ENCODE data around the gene CDRT15.
"Not testable (repeated sequence)": the region's sequence is repeated elsewhere in the genome, so short reads cannot be mapped to it uniquely, and the experiment has no call there.

DNA sequence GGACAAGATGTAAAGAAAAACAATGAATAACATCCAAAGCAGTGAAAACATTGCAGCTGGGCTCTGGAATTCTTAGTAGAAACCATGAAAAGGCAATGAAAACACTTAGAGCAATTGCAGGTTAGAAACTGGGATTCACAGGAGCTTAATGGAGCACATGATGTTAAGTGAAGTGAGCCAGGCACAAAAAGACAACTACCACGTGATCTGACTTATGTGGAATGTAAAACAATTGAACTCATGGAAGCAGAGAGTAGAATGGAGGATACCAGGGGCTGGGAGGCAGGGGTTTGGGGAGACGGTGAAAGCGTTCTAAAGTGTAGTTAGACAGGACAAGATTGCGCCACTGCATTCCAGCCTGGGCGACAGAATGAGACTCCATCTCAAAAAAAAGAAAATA is 2.6 kb upstream of the CDRT15 start:
- TF ChIP-seq, protein P1, sequence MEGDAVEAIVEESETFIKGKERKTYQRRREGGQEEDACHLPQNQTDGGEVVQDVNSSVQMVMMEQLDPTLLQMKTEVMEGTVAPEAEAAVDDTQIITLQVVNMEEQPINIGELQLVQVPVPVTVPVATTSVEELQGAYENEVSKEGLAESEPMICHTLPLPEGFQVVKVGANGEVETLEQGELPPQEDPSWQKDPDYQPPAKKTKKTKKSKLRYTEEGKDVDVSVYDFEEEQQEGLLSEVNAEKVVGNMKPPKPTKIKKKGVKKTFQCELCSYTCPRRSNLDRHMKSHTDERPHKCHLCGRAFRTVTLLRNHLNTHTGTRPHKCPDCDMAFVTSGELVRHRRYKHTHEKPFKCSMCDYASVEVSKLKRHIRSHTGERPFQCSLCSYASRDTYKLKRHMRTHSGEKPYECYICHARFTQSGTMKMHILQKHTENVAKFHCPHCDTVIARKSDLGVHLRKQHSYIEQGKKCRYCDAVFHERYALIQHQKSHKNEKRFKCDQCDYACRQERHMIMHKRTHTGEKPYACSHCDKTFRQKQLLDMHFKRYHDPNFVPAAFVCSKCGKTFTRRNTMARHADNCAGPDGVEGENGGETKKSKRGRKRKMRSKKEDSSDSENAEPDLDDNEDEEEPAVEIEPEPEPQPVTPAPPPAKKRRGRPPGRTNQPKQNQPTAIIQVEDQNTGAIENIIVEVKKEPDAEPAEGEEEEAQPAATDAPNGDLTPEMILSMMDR (conservative IDR thresholded peaks at IDR 0.05; ENCODE audit: low read depth, low read length), result not testable (repeated sequence)
- not testable (repeated sequence) for TF ChIP-seq EZH2 (IDR thresholded peaks at IDR 0.05; ENCODE audit: borderline replicate concordance, low read depth, low read length, poor library complexity, severe bottlenecking)

Measured in A673 (cell line).